LoVo (cell line): ENCODE results near the gene GAGE10.
A peak's percentile ranks its signal among the peaks of the same experiment; 100 is the strongest.

Source experiments
- DNase-seq: peaks from one replicate; pipeline ENCODE4 v3.0.0-alpha.2; 2016; ENCODE audit warnings: low spot score

The GAGE10 gene

DNA sequence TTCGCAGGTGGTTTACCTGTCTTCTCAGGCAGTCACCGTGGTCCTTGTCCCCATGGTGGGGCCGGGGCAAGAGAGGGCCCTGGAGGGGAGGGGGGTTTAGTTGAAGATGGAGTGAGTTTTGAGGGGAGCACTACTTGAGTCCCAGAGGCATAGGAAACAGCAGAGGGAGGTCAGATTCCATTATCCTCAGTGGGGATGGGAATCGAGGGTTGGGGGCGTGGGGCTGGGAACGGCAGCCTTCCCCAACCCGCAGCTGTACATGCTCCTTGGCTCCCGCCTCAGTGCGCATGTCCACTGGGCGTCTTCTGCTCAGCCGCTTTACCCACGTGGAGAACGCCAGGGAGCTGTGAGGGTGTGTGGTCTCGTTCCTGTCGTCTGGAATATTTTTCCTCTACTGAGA lies at the start of gene GAGE10:
Gene GAGE10, plus strand, starts transcription at position 301 of the 400 bp plus-strand sequence. CDS start 1,214 bp downstream, outside the sequence.
- DNase-seq = no peak

GRCh38 chrX:49254639-49255038 lies 48.8 kb upstream of the GAGE10 start:
- no peak for DNase-seq

- DNase-seq = no peak
Observed at GRCh38 chrX:49256268-49256995, 47.0 kb upstream of the GAGE10 start.

GRCh38 chrX:49257074-49257790 lies 46.2 kb upstream of the GAGE10 start:
- no peak for DNase-seq

DNA sequence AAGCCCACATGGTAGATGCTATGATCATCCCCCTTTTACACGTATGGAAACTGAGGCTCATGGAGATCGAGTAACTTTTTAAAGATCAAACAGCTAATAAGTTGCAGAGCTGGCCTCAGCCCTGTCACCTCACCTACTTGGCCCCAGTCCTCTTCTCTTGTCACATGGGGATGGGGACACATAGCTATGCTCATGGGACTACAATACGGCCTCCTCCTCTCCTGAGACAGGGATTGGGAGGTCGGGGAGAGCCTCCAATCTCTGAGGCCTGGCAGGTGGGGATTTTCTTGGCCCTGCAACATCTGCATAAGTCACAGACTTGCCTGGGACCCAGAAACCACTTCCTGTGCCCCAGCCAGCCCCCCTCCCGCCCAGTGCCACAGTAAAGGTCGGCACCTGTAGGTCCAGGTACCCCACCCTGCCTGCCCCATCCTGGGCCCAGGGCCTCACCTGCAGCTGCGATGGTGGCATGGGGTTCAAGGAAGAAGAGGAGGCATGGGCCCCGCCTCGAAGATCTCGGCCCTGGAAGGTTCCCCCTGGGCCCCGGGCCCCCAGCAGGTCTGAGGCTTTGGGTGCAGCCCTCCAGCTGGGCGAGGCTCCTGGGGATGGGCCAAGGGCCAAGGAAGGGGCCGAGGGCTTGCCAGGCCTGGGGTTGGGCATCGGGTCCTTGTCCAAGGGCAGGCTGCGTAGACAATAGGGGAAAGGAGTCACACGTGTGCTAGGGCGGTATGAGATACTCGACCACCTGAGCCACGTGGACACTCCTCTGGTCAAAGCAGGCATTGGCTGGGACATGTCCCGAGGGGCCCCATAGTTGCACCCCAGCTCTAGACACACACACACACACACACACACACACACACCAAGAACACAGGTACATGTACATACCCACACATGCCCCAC lies 45.3 kb upstream of the GAGE10 start:
- DNase-seq = no peak

DNA sequence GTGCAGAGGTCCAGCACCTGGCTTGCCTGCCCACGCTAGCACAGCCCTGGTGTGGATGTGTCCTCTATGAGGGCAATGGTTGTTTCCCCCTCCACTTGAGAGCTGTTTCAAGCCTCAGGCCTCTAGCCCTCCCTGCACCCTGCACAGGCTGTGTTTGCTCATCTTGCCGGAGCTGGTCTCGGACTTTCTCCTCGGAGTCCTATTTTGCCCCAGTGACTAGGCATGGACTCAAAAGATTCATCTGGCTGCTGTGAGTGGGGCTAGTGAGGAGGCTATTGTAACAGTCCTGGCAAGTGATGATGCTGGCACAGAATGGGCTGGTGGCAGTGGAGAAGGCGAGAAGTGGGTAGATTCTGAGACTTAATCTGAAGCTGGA lies 44.7 kb upstream of the GAGE10 start:
- no peak for DNase-seq

- no peak for DNase-seq
Observed at GRCh38 chrX:49260221-49260985, 43.0 kb upstream of the GAGE10 start.

GRCh38 chrX:49262603-49263002 lies 40.8 kb upstream of the GAGE10 start:
- no peak for DNase-seq

DNA sequence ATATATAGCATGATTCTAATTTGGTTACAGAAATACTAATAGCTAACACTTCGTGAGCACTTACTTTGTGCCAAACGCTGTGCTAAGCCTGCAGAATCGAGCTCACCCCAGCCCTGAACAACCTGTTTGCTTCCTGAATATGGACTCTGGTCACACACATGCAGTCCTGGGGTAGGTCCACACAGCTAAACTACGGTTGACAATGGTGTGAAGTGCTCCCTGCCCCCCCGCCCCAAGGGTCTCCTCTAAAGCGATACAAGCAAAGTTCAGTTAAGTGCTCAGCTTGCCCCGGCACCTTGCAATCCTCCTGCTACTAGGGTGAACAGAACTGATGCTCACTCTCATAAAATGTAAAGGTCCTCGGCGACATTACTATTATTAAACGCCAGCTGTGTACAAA lies 39.8 kb upstream of the GAGE10 start:
- no peak for DNase-seq

DNA sequence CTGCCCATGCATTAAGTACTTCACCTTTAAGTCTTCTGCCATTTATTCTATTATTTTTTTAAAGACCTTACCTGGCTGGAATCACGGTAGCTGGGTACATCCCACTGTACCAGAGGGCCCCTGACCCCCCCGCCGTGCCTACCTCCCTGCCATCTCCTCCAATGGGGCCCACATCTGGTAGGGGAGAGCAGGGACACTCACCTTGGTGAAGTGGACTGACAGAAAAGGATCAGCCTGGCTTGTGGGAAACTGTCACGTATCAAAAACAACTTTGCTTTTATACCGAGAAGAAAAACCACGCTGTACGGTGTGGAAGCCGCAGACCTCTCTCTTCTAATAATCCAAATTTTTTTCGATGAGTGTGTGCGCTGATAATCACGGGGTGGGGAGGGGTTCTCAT lies 39.0 kb upstream of the GAGE10 start, which contains the start of gene FOXP3:
Gene FOXP3, minus strand, starts transcription at position 251 of the 400 bp plus-strand sequence. CDS start 6,205 bp downstream, outside the sequence.
- DNase-seq = no peak

GRCh38 chrX:49266523-49267445 lies 36.7 kb upstream of the GAGE10 start:
- no peak for DNase-seq

DNA sequence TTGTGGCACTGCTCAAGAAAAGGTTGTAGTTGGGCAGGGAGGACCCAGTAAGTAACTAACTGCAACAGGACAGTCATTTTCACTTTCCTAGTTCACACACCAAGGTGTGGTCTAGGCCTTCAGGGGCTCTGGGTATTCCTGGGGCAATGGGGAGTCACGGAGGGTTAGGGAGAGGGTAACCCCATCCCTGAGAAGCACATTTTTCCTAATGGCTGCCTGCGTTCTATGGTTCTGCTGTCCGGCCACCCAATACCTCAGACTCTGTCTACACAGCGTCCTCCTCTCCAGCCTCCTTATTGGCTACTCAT lies 34.8 kb upstream of the GAGE10 start:
- DNase-seq = no peak

DNA sequence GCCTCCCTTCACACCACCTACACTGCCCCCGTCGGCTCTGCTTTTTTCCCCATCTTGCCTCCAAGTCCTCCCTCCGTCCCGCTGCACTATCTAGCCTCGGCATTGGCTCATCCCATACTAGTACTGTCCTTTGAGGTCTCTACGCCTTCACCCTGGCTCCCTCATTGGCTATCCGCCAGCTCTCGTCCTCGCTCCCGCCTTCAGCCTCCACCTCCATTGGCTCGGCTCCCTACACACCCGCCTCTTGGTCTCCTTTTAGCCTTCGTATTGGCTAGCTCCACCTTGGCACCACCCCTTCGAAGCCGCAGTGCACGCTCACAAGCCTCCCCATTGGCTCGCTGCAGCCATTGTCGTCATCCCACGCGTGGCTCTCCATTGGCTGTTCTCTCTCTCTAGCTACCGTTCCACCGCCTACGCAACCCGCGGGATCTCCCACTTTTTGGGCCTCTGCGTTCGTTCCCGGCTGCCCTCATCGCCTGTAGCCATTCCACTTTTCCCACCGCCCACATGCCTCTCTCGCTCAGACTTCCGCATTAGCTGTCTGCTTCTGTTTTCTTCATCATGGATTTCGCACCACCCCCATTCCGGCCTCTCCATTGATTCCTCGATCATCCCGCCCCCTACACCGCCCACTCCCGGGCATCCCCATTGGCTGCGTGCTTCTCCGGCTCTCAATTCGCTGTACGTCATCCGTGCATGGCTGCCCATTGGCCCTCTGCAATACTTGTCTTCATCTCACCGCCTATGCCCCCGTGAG lies 34.3 kb upstream of the GAGE10 start:
- DNase-seq = peak; percentile 92

DNA sequence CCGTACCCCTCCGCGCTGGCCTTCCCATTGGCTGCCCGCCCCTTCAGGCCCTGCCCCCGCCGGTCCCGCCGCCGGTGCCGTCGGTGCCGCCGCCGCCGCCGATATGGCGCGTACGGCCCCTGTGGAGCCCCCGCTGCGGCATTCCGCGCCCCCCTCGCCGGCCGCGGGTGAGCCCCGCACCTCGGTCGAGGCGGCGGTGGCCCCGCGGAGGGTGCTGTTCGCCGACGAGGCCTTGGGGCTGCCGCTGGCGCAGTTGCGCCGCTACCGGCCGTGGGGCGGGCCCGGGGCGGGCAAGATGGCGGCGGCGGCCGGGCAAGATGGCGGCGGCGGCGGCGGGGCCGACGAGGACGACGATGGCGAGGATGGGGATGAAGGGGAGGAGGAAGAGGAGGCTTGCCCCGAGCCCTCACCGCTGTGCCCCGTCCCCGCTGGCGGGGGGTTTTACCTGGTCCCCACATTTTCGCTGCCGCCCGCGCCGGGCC lies 33.6 kb upstream of the GAGE10 start, which contains the start of gene PPP1R3F:
Gene PPP1R3F, plus strand, starts transcription at position 27 of the 482 bp plus-strand sequence. Its CDS starts 77 bp downstream, at position 104.
- no peak for DNase-seq

DNA sequence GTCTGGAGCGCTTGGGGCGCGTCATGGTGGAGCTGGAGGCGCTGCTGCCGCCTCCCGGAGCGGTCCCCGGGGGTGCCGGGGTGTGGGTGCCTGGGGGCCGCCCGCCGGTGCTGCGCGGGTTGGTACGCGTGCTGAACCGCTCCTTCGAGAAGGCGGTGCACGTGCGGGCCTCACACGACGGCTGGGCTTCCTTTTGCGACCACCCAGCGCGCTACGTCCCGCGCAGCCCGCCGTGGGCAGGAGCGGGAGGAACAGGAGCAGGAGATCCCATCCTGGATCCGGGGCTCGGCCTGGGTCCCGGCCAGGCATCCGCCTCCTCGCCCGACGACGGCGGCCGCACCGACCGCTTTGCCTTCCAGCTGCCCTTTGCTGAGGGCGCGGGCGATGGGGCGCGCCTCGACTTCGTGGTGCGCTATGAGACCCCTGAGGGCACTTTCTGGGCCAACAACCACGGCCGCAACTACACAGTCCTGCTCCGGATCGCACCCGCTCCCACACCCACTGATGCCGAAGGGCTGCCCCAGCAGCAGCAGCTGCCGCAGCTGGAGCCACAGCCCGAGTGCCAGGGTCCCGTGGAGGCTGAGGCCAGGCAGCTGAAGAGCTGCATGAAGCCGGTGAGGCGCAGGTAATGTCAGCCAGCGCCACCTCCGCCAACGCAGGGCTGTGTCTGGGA lies 33.1 kb upstream of the GAGE10 start:
- DNase-seq = no peak

GRCh38 chrX:49271341-49271740 lies 32.1 kb upstream of the GAGE10 start:
- DNase-seq = no peak

- DNase-seq = no peak
Observed at GRCh38 chrX:49272421-49272820, 31.0 kb upstream of the GAGE10 start.

DNA sequence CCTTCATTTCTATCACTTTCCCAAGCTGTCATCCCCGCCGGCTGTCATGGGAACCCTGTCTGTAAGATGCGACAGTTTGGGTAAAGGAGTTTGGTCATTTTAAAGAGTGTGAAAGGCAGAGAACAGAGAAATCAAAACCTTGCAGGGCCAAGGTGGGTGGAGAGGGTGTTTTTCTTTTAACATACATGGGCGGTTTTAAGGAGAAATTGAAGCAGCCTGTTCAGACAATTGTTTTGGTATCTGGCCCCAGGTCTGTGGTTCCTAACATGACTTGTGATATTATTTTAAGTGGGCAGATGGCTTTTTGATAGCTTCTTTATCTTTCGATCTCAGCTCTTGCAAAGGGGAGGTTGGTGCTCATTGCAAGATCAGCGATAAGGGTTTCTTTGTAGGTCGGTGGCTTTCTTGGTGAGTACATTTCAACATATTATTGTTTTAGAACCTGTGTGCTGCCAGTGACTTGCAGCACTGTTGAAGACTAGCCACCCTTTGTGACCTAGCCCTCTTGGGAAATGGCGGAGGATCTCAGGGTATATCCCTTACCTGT lies 30.2 kb upstream of the GAGE10 start:
- no peak for DNase-seq

DNA sequence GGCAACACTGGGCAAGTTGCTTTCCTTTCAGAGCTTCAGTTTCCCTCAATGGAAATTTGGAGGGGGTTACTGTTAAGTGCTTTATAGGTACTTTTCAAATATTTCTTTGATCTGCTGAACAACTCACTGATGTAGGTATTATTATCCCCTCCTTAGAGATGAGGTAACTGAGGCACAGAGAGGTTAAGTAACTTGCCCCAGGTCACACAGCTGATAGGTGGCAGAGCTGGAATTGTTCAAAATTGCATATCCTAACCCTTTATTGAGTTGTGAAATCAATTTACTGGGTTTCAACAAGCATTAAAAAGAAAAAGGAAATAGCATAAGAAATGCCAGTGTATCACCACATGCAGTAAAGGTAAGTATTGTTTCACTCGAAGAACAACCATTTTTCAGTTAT lies 27.2 kb upstream of the GAGE10 start:
- DNase-seq = no peak
